ENCODE results near the gene FAM219B. TPM values are rescaled to one million over a fixed set of nuclear protein-coding genes. Genes with fewer than 3 reads are reported as not detected.

FAM219B gene
- total and polyA plus RNA-seq, 2 donors from 2014 or later, result 41.7 to 76.5 TPM

- Histone ChIP-seq H3K9ac (ENCODE audit: low read length in 3 of 3) (no peak overlapping the region), H3K4me3 (ENCODE audit: low read length in 3 of 3) (peak overlapping the region in 1 of 3 donors; percentile 57), H3K4me1 (ENCODE audit: control insufficient read depth in 2 of 3, insufficient read depth in 2 of 3, low read depth in 1 of 3, low read length in 3 of 3) (peaks cover 0 to 20% (median 12%) of the 10 kb centered on the region in 3 donors), H3K9me3 (ENCODE audit: control insufficient read depth in 2 of 3, insufficient read depth in 1 of 3, low read length in 3 of 3) (no peaks in the 10 kb centered on the region), H3K27ac (ENCODE audit: low read depth in 2 of 2, low read length in 2 of 2) (no peak overlapping the region), H3K27me3 (ENCODE audit: control insufficient read depth, insufficient read depth, low read length) (peaks cover 7% of the 10 kb centered on the region), H3K36me3 (ENCODE audit: control insufficient read depth in 2 of 3, insufficient read depth in 3 of 3, low read length in 3 of 3) (no peaks in the 10 kb centered on the region)
- intact Hi-C loops (cut with DNase I), result loop anchor here (5.0 kb wide), 1 partner anchor 182 kb away; no protein-coding TSS in a partner anchor
- DNase-seq (peak in 4 of 5 donors; percentile 17 to 81 (median 56)), FAIRE-seq (no peak)
- TF ChIP-seq, protein P1, sequence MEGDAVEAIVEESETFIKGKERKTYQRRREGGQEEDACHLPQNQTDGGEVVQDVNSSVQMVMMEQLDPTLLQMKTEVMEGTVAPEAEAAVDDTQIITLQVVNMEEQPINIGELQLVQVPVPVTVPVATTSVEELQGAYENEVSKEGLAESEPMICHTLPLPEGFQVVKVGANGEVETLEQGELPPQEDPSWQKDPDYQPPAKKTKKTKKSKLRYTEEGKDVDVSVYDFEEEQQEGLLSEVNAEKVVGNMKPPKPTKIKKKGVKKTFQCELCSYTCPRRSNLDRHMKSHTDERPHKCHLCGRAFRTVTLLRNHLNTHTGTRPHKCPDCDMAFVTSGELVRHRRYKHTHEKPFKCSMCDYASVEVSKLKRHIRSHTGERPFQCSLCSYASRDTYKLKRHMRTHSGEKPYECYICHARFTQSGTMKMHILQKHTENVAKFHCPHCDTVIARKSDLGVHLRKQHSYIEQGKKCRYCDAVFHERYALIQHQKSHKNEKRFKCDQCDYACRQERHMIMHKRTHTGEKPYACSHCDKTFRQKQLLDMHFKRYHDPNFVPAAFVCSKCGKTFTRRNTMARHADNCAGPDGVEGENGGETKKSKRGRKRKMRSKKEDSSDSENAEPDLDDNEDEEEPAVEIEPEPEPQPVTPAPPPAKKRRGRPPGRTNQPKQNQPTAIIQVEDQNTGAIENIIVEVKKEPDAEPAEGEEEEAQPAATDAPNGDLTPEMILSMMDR (IDR thresholded peaks at IDR 0.05; ENCODE audit: borderline replicate concordance, extremely low read depth, insufficient read depth), result no peak
Measured at GRCh38 chr15:74954515-74954914, 47.9 kb upstream of the FAM219B start.

DNA sequence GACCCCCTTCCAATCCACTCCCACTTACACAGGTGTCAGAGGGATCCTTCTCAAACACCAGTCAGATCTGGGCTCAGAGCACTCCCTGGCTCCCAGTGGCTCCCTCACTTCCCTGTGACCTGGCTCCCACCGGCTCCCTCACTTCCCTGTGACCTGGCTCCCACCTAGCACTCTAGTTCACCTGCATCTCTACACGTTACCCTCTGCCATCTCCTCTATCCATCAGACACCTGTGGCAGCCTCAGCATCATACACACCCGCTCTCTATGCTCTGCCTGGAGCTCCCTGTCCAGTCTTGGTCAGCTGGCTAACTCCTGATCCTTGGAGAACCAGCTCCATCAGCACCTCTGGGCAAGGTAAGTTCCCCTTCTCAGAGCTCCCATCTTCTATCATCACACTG is 44.4 kb upstream of the FAM219B start:
- peak in 1 of 5 donors; percentile 7 for DNase-seq
- H3K27me3 ChIP-seq (ENCODE audit: control insufficient read depth, insufficient read depth, low read length), result peaks cover 3% of the 10 kb centered on the region
- no peaks in the 10 kb centered on the region for H3K9me3 ChIP-seq (ENCODE audit: control insufficient read depth in 2 of 3, insufficient read depth in 1 of 3, low read length in 3 of 3)
- peaks cover 0 to 9% (median 6%) of the 10 kb centered on the region in 3 donors for H3K4me1 ChIP-seq (ENCODE audit: control insufficient read depth in 2 of 3, insufficient read depth in 2 of 3, low read depth in 1 of 3, low read length in 3 of 3)
- FAIRE-seq, result no peak
- no peak overlapping the region for H3K4me3 ChIP-seq (ENCODE audit: low read length in 3 of 3)
- H3K9ac ChIP-seq (ENCODE audit: low read length in 3 of 3), result no peak overlapping the region
- TF ChIP-seq, protein P1 (IDR thresholded peaks at IDR 0.05; ENCODE audit: borderline replicate concordance, extremely low read depth, insufficient read depth), result no peak
- no peaks in the 10 kb centered on the region for H3K36me3 ChIP-seq (ENCODE audit: control insufficient read depth in 2 of 3, insufficient read depth in 3 of 3, low read length in 3 of 3)
- H3K27ac ChIP-seq (ENCODE audit: low read depth in 2 of 2, low read length in 2 of 2), result no peak overlapping the region
- intact Hi-C loops (cut with DNase I), result loop anchor here (5.0 kb wide), 1 partner anchor 179 kb away; no protein-coding TSS in a partner anchor

GRCh38 chr15:74950078-74950908 is 43.6 kb upstream of the FAM219B start:
- Histone ChIP-seq H3K9ac (ENCODE audit: low read length in 3 of 3) (no peak overlapping the region), H3K27ac (ENCODE audit: low read depth in 2 of 2, low read length in 2 of 2) (no peak overlapping the region), H3K27me3 (ENCODE audit: control insufficient read depth, insufficient read depth, low read length) (no peaks in the 10 kb centered on the region), H3K36me3 (ENCODE audit: control insufficient read depth in 2 of 3, insufficient read depth in 3 of 3, low read length in 3 of 3) (no peaks in the 10 kb centered on the region), H3K4me1 (ENCODE audit: control insufficient read depth in 2 of 3, insufficient read depth in 2 of 3, low read depth in 1 of 3, low read length in 3 of 3) (peaks cover 0 to 3% (median 2%) of the 10 kb centered on the region in 3 donors), H3K4me3 (ENCODE audit: low read length in 3 of 3) (no peak overlapping the region), H3K9me3 (ENCODE audit: control insufficient read depth in 2 of 3, insufficient read depth in 1 of 3, low read length in 3 of 3) (no peaks in the 10 kb centered on the region)
- FAIRE-seq, result no peak
- TF ChIP-seq, protein P1 (IDR thresholded peaks at IDR 0.05; ENCODE audit: borderline replicate concordance, extremely low read depth, insufficient read depth), result peak; percentile 100
- intact Hi-C loops (cut with DNase I), result loop anchor here (5.0 kb wide), 1 partner anchor 178 kb away; no protein-coding TSS in a partner anchor
- DNase-seq, result peak; percentile 38 to 91 (median 85)

Measured in kidney (tissue), 14 donors.